Osteocyte (in vitro differentiated cells): Measurements from ENCODE around the gene ELF3. TPM values are rescaled to one million over a fixed set of nuclear protein-coding genes. Genes with fewer than 3 reads are reported as not detected.
"Not testable (repeated sequence)": the region's sequence is repeated elsewhere in the genome, so short reads cannot be mapped to it uniquely, and the experiment has no call there.

Source experiments
- DNase-seq: peaks from one replicate; pipeline ENCODE4 v3.0.0; 2021; ENCODE audit warnings: mixed read lengths; ENCODE audit not compliant: unreplicated experiment; ENCODE audit errors: extremely low spot score
- H3K27ac Mint-ChIP-seq: one replicate; pipeline ENCODE4 v1.8.0; 2021; ENCODE audit warnings: mild to moderate bottlenecking, mixed read lengths; ENCODE audit not compliant: unreplicated experiment
- H3K27me3 Mint-ChIP-seq: one replicate; pipeline ENCODE4 v1.8.0; 2021; ENCODE audit warnings: mixed read lengths; ENCODE audit not compliant: unreplicated experiment
- H3K36me3 Mint-ChIP-seq: one replicate; pipeline ENCODE4 v1.8.0; 2021; ENCODE audit warnings: mixed read lengths; ENCODE audit not compliant: unreplicated experiment
- H3K4me1 Mint-ChIP-seq: one replicate; pipeline ENCODE4 v1.8.0; 2021; ENCODE audit warnings: mixed read lengths; ENCODE audit not compliant: unreplicated experiment
- H3K4me3 Mint-ChIP-seq: one replicate; pipeline ENCODE4 v1.8.0; 2021; ENCODE audit warnings: mild to moderate bottlenecking, moderate library complexity, mixed read lengths; ENCODE audit not compliant: unreplicated experiment
- H3K9me3 Mint-ChIP-seq: one replicate; pipeline ENCODE4 v1.8.0; 2021; ENCODE audit warnings: mixed read lengths; ENCODE audit not compliant: unreplicated experiment
- total RNA-seq: library from RNA; stranded (reverse); gene quantifications from 2 replicates; pipeline ENCODE4 v1.2.1, GENCODE V29; 2021
- TF ChIP-seq, protein P1 (sequence below): fragments of 200-600 bp; sonication (generic); IDR thresholded peaks from 2 replicates; pipeline ENCODE4 v1.5.0; 2021; ENCODE audit warnings: antibody characterized with exemption, mild to moderate bottlenecking, moderate library complexity

Gene ELF3
- total RNA-seq, 1 donor from 2014 or later = 0.56 TPM

DNA sequence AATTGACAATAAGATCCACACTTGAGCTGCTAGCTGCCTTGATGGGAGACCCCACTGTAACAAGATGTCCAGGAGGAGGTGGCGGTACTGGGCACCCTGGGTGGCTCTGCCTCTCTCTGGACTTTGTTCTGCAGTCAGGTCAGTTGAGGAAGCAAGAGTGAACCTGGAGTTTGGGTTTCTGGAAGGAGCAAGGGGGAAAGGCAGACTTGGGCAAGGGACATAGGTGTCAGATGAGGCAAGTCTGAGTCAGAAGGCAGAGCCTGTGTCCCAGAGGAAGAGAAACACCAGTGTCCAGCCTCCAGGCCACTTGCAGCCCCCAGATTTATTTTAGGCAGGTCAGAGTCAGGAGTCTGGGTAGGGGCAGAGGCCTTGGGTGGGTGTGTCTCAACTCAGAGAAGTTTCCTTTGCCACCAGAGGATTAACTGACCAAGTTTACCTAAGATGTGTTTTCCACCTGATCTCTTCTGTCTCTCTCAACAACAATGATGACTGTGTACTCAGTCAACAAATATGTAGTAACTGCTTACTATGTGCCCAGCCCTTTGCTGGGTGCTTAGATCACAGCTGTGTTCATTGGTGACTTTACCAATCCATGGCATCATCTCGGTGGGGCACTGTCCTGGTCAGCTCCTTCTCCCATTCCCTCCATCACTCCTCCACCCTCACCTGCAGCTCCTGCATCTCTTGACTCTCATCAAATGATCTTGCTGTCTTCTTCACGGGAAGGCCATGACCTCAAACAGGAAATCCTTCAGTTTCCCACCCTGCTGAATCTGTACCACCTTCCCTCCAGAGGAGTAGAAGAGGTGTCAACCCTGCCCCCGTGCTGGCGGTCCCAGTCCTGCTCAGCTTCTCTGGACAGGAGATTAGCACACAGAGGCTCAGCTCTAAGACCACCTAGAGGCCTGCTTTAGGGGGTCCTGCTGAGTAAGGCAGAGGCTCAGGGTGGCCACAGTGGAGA lies 36.6 kb downstream of the ELF3 start:
- Mint-ChIP-seq H3K4me1 (no peaks in the 10 kb centered on the region), H3K4me3 (no peak overlapping the region), H3K9me3 (no peaks in the 10 kb centered on the region), H3K36me3 (no peaks in the 10 kb centered on the region), H3K27ac (no peak overlapping the region), H3K27me3 (no peaks in the 10 kb centered on the region)
- DNase-seq = no peak
- TF ChIP-seq, protein P1, sequence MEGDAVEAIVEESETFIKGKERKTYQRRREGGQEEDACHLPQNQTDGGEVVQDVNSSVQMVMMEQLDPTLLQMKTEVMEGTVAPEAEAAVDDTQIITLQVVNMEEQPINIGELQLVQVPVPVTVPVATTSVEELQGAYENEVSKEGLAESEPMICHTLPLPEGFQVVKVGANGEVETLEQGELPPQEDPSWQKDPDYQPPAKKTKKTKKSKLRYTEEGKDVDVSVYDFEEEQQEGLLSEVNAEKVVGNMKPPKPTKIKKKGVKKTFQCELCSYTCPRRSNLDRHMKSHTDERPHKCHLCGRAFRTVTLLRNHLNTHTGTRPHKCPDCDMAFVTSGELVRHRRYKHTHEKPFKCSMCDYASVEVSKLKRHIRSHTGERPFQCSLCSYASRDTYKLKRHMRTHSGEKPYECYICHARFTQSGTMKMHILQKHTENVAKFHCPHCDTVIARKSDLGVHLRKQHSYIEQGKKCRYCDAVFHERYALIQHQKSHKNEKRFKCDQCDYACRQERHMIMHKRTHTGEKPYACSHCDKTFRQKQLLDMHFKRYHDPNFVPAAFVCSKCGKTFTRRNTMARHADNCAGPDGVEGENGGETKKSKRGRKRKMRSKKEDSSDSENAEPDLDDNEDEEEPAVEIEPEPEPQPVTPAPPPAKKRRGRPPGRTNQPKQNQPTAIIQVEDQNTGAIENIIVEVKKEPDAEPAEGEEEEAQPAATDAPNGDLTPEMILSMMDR = no peak

GRCh38 chr1:202047977-202048376 lies 37.6 kb downstream of the ELF3 start:
- Mint-ChIP-seq H3K4me1 (no peaks in the 10 kb centered on the region), H3K36me3 (no peaks in the 10 kb centered on the region), H3K27me3 (no peaks in the 10 kb centered on the region), H3K4me3 (no peak overlapping the region), H3K27ac (no peak overlapping the region), H3K9me3 (no peaks in the 10 kb centered on the region)
- TF ChIP-seq, protein P1 = no peak
- no peak for DNase-seq

- DNase-seq = no peak
- Mint-ChIP-seq H3K9me3 (no peaks in the 10 kb centered on the region), H3K4me1 (no peaks in the 10 kb centered on the region), H3K27me3 (no peaks in the 10 kb centered on the region), H3K4me3 (no peak overlapping the region), H3K27ac (no peak overlapping the region), H3K36me3 (no peaks in the 10 kb centered on the region)
- TF ChIP-seq, protein P1 = no peak
Measured at GRCh38 chr1:202049129-202049528, 38.7 kb downstream of the ELF3 start.

GRCh38 chr1:202054094-202054493 lies 43.7 kb downstream of the ELF3 start:
- TF ChIP-seq, protein P1 = no peak
- no peak for DNase-seq
- H3K27ac Mint-ChIP-seq = no peak overlapping the region

DNA sequence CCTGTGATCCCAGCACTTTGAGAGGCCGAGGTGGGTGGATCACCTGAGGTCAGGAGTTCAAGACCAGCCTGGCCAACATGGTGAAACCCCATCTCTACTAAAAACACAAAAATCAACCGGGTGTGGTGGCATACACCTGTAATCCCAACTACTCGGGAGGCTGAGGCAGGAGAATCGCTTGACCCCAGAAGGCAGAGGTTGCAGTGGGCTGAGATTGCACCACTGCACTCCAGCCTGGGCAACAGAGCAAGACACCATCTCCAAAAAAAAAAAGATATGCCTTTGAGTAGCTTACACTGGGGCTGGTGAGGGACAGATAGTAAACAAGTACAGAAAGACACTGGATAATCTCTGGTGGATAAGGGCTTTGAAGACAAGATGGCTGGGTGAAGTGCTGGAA lies 44.3 kb downstream of the ELF3 start:
- H3K27me3 Mint-ChIP-seq, H3K27ac Mint-ChIP-seq, DNase-seq, H3K36me3 Mint-ChIP-seq, H3K4me3 Mint-ChIP-seq, H3K9me3 Mint-ChIP-seq: not testable (repeated sequence)
- peaks cover 17% of the 10 kb centered on the region for H3K4me1 Mint-ChIP-seq

More at GRCh38 chr1:202054094-202054493, 43.7 kb downstream of the ELF3 start:
- Mint-ChIP-seq H3K4me3 (no peak overlapping the region), H3K27me3 (no peaks in the 10 kb centered on the region), H3K9me3 (no peaks in the 10 kb centered on the region), H3K36me3 (no peaks in the 10 kb centered on the region), H3K4me1 (peaks cover 15% of the 10 kb centered on the region)
